ENCODE results near the gene KIF25.

The KIF25 gene

GRCh38 chr6:168058691-168059551 lies 61.5 kb downstream of the KIF25 start:
- no peak for TF ChIP-seq CTCF (conservative IDR thresholded peaks at IDR 0.05; ENCODE audit: low read depth, low read length)
- DNase-seq (ENCODE audit: low read depth): no peak
- H3K4me3 ChIP-seq (ENCODE audit: low read depth, low read length): no peak overlapping the region

GRCh38 chr6:168060521-168060931 lies 63.1 kb downstream of the KIF25 start:
- H3K4me3 ChIP-seq (ENCODE audit: low read depth, low read length): no peak overlapping the region
- TF ChIP-seq CTCF (conservative IDR thresholded peaks at IDR 0.05; ENCODE audit: low read depth, low read length): peak; percentile 85
- peak; percentile 83 for DNase-seq (ENCODE audit: low read depth)

GRCh38 chr6:168061269-168062210 lies 64.1 kb downstream of the KIF25 start:
- DNase-seq (ENCODE audit: low read depth): no peak
- TF ChIP-seq CTCF (conservative IDR thresholded peaks at IDR 0.05; ENCODE audit: low read depth, low read length): no peak
- H3K4me3 ChIP-seq (ENCODE audit: low read depth, low read length): no peak overlapping the region

DNA sequence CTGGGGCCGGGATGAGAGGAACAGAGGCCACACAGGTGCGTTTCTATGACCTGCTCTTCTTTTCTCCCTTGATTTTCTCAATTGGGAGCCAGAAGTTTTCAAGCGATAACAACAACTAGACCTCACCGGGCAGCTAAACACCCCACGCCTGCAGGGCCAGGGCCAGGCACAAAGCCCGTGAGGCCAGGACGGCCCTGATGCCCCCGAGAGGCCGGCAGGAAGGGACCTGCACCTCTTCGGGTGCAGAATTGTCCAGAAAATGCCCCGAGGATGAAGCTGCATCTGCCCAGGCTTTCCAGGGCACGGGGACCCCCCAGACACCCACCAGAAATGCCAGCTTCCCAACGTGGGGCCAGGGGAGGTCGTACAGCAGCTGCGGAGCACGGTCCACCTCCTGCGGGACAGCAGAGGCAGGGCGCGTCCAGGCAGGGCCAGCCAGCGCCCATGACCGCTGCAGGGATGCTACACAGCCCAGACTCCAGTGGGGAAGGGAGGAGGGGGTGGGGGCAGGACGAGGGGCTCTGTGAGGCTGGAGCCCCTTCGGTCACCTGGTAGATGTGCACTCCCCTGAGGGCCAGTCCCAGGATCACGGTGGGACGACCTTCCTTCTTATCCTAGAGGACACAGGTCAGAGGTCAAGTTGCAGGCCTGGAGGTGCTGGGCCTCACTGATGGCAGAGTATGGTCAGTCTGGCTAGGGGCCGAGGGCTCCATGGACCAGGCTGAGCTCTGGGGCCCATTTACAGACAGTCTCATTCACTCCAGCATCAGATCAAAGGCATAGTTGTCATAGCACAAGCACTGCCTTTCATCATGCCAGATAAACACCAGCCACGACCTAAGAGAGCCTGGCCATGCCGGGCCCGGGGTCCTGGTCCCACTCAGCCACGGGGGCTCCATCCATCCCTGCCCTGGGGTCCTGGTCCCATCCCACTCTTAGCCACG lies 65.1 kb downstream of the KIF25 start:
- H3K4me3 ChIP-seq (ENCODE audit: low read depth, low read length): no peak overlapping the region
- DNase-seq (ENCODE audit: low read depth): no peak
- TF ChIP-seq CTCF (conservative IDR thresholded peaks at IDR 0.05; ENCODE audit: low read depth, low read length): no peak

- no peak for DNase-seq (ENCODE audit: low read depth)
- TF ChIP-seq CTCF (conservative IDR thresholded peaks at IDR 0.05; ENCODE audit: low read depth, low read length): no peak
- H3K4me3 ChIP-seq (ENCODE audit: low read depth, low read length): no peak overlapping the region
Measured at GRCh38 chr6:168063431-168063830, 66.0 kb downstream of the KIF25 start.

DNA sequence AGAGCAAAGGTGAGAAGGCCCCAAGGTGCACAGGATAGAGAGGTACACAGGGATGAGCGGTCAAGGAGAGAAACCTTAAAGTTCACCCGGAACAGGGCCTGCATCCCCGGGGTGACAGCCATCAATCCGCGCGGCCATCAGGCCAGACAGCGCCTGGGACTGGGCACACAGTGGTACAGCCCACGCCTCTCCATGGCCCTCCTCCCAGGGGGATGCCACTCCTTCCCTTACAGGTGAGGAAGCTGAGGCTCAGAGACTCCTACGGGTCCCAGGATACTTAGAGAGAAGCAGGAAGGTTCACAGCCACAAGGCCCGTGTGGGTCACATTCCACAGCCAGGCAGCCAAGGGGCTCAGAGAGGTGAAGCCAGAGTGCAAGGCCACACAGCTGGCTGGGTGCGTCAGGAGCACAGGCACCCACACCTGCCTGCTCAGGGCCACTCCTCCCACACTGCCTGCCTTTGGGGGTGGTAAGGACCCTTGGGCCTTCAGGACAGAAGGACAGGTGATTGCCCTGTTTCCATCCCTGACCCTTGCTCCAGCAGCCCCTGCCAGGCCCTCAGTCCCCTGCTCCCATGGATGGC lies 66.8 kb downstream of the KIF25 start:
- no peak for DNase-seq (ENCODE audit: low read depth)
- no peak overlapping the region for H3K4me3 ChIP-seq (ENCODE audit: low read depth, low read length)
- no peak for TF ChIP-seq CTCF (conservative IDR thresholded peaks at IDR 0.05; ENCODE audit: low read depth, low read length)
